Esophagus (tissue), 2 donors: Measurements from ENCODE around the gene CNBP. TPM values are rescaled to one million over a fixed set of nuclear protein-coding genes. Genes with fewer than 3 reads are reported as not detected.

Experiments used
- H3K27ac ChIP-seq, 2 donors: one replicate each; pipeline ENCODE4 v1.5.1; 2013; ENCODE audit warnings: low read depth in 2 of 2, mild to moderate bottlenecking in 2 of 2, inconsistent platforms in 1 of 2, low read length in 1 of 2, moderate library complexity in 1 of 2
- H3K27me3 ChIP-seq, 2 donors: one replicate each; pipeline ENCODE4 v1.6.1; 2013; ENCODE audit warnings: low read length in 2 of 2, control low read depth in 1 of 2, mild to moderate bottlenecking in 1 of 2; ENCODE audit not compliant: insufficient read depth in 2 of 2, control insufficient read depth in 1 of 2
- H3K36me3 ChIP-seq, 2 donors: one replicate each; pipeline ENCODE4 v1.6.1; 2013; ENCODE audit warnings: low read length in 1 of 2; ENCODE audit not compliant: control insufficient read depth in 2 of 2, insufficient read depth in 2 of 2
- H3K4me1 ChIP-seq, 2 donors: one replicate each; pipeline ENCODE4 v1.6.1; 2013; ENCODE audit warnings: low read length in 1 of 2; ENCODE audit not compliant: control insufficient read depth in 2 of 2, insufficient read depth in 2 of 2
- H3K4me3 ChIP-seq, 2 donors: one replicate each; pipeline ENCODE4 v1.5.1; 2013; ENCODE audit warnings: low read length in 2 of 2, mild to moderate bottlenecking in 2 of 2, low read depth in 1 of 2, moderate library complexity in 1 of 2
- H3K9me3 ChIP-seq, 2 donors: one replicate each; pipeline ENCODE4 v1.6.1; 2013; ENCODE audit warnings: mild to moderate bottlenecking in 2 of 2, low read depth in 1 of 2, low read length in 1 of 2, moderate library complexity in 1 of 2; ENCODE audit not compliant: control insufficient read depth in 2 of 2, insufficient read depth in 1 of 2
- WGBS, 2 donors: extraction: QIAGEN DNeasy Blood & Tissue Kit; methylation state at CpG; one replicate each; pipeline ENCODE4 v1.1.7; 2013; 5-methylcytosine and 5-hydroxymethylcytosine counted together
- polyA plus RNA-seq, 2 donors: library from polyadenylated mRNA; stranded (reverse); fragments of 200-250 nt; gene quantifications; one replicate each; pipeline ENCODE4 v1.2.3, GENCODE V29; 2013
- donor health status: healthy with polysubstance abuse.
- donor health status: Bipolar disorder and iron deficiency.

The CNBP gene
- polyA plus RNA-seq, 2 donors = 287 to 351 TPM

- H3K4me1 ChIP-seq = peaks cover 7 to 9% of the 10 kb centered on the region in 2 donors
- WGBS, 2 donors = 46 to 53% methylated on average over 16 to 18 of the region's 18 CpGs
- H3K27me3 ChIP-seq = no peaks in the 10 kb centered on the region
- H3K27ac ChIP-seq = peak overlapping the region; percentile 91 to 92
- peak overlapping the region; percentile 65 to 67 for H3K4me3 ChIP-seq
- peaks cover 0 to 5% of the 10 kb centered on the region in 2 donors for H3K36me3 ChIP-seq
- no peaks in the 10 kb centered on the region for H3K9me3 ChIP-seq
These were observed 61.2 kb downstream of the CNBP start for GRCh38 chr3:129122412-129123011.

DNA sequence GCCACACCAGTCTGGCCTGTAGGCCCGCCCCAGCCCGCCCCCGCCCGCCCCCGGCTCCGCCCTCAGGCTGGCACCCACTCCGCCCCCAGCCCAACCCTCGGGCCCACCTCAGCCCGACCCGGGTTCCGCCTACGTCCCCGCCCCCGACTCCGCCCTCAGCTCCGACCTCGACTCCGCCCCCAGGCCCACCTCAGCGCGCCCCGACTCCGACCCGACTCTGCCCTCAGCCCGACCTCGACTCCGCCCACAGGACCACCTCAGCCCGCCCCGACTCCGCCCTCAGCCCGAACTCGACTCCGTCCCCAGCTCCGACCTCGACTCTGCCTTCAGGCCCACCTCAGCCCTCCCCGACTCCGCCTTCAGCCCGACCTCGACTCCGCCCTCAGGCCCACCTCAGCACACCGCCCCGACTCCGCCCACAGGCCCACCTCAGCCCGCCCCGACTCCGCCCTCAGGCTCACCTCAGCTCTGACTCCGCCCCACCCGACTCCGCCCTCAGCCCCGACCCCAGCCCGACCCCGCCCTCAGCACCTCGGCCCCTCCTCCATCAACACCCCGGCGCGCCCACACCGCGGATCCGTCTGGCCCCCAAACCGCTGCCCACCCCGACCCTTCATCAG lies 61.8 kb downstream of the CNBP start, which contains the start of gene RAB43:
Gene RAB43 (minus strand): TSS at position 13 of the 620 bp plus-strand sequence. CDS start 315 bp downstream, outside the sequence.
- peaks cover 7 to 9% of the 10 kb centered on the region in 2 donors for H3K4me1 ChIP-seq
- H3K27me3 ChIP-seq = no peaks in the 10 kb centered on the region
- H3K27ac ChIP-seq = peak within 1 kb of the TSS; percentile 91 to 92
- H3K4me3 ChIP-seq = peak within 1 kb of the TSS; percentile 67 to 75
- peaks cover 0 to 2% of the 10 kb centered on the region in 2 donors for H3K36me3 ChIP-seq
- no peaks in the 10 kb centered on the region for H3K9me3 ChIP-seq
- 3 to 4% methylated on average over 38 to 58 of the region's 60 CpGs for WGBS, 2 donors

DNA sequence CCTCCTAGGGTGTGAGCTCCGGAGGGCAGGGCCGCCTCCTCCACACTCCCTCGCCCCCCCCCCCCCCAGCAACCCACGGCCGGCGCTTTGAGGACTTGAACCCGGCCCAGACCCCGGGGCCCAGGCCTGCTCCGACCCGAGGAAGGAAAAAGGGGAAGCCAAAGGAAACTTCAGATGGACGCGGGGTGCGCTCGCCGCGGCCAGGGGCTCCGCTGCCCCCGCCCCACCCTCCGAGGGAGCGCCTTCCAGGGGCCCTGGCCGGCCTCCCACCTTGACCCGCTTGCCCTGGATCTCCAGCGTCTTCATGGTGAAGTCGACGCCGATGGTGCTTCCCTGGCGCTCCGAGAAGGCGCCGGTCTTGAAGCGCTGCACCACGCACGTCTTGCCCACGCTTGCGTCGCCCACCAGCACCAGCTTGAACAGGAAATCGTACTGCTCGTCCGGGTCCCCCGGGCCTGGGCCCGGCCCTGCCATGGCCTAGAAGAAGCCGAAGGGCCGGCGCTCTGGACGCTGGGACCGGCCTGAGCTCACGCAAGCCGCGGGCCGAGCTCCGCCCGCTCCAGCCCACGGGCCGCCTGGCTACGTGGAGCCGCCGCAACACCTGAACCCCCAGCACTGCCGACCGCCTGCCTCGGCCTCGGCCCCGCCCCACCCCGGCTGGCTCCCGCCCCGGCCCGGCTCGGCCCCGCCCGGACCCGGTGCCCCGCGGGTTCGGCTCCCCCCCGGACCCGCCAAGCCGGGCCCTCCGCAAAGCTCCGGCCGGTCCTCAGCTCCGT lies 62.5 kb downstream of the CNBP start:
- H3K27me3 ChIP-seq = no peaks in the 10 kb centered on the region
- peak overlapping the region; percentile 91 to 92 for H3K27ac ChIP-seq
- H3K36me3 ChIP-seq = no peaks in the 10 kb centered on the region
- no peaks in the 10 kb centered on the region for H3K9me3 ChIP-seq
- H3K4me3 ChIP-seq = peak overlapping the region; percentile 67 to 75
- 1 to 2% methylated on average over 43 to 80 of the region's 80 CpGs for WGBS, 2 donors
- peaks cover 7 to 9% of the 10 kb centered on the region in 2 donors for H3K4me1 ChIP-seq

DNA sequence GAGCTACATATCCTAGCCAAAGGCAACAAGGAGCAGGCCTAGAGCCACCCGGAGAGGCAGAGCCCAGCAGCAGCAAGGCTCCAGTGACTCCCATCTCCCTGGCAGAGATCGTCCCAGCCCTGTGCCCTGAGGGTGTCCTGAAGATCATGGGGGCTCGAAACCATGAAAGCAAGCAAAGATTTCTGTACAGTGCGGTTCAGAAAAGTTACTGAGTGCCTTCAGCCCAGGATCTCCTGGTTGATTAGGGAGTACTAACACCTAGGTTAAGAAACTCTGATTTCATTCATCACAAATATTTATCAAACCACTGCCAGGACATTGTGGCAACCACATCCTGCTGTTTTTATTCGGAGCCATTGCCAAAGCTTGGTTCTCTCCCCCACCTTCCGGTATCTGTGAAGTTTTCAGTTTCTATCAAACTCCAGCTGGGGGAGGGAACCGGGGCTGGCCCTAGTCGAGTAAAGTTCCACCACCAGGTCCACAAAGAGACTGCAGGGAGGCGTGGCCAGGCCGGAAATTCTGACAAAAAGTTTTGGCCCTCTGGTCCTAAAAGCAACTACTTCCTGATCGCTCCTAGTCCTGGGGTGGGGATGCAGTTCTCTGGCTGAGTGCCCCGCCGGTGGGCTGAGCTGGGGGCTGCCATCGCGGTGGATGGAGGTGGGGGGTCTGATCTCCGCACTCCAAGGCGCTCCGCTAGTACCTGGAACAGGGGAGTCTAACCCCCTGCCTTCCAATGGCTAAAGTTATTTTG lies 63.3 kb downstream of the CNBP start:
- H3K27me3 ChIP-seq = no peaks in the 10 kb centered on the region
- 1% methylated on average over 18 of the region's 18 CpGs for WGBS, 2 donors
- H3K4me1 ChIP-seq = peaks cover 7 to 9% of the 10 kb centered on the region in 2 donors
- H3K9me3 ChIP-seq = no peaks in the 10 kb centered on the region
- no peaks in the 10 kb centered on the region for H3K36me3 ChIP-seq
- peak overlapping the region; percentile 91 to 92 for H3K27ac ChIP-seq
- H3K4me3 ChIP-seq = peak overlapping the region; percentile 67 to 75

- 22 to 26% methylated on average over 13 of the region's 13 CpGs for WGBS, 2 donors
- Histone ChIP-seq H3K27ac (peak overlapping the region in 1 of 2 donors; percentile 65), H3K9me3 (no peaks in the 10 kb centered on the region), H3K36me3 (no peaks in the 10 kb centered on the region), H3K27me3 (no peaks in the 10 kb centered on the region), H3K4me3 (peak overlapping the region; percentile 9 to 67), H3K4me1 (peaks cover 7 to 9% of the 10 kb centered on the region in 2 donors)
These were observed 64.2 kb downstream of the CNBP start for GRCh38 chr3:129119365-129120100.

- H3K27ac ChIP-seq = peak overlapping the region in 1 of 2 donors; percentile 47
- no peaks in the 10 kb centered on the region for H3K36me3 ChIP-seq
- no peaks in the 10 kb centered on the region for H3K27me3 ChIP-seq
- no peaks in the 10 kb centered on the region for H3K9me3 ChIP-seq
- H3K4me1 ChIP-seq = peaks cover 7 to 9% of the 10 kb centered on the region in 2 donors
- WGBS, 2 donors = 73% methylated on average over 5 of the region's 5 CpGs
- peak overlapping the region in 1 of 2 donors; percentile 67 for H3K4me3 ChIP-seq
These were observed 65.0 kb downstream of the CNBP start for GRCh38 chr3:129118745-129119144.

Other genes starting within 250 kb of the CNBP start
- under 1 TPM; 0.59 to 0.66 TPM for gene CFAP92, start 189.8 kb downstream of the CNBP start, polyA plus RNA-seq
- gene EFCC1, start 182.6 kb downstream of the CNBP start, polyA plus RNA-seq = 1 to 10 TPM in 1 of 2 donors, under 1 TPM in 1; 0.96 to 1.0 TPM
- gene GP9, start 123.1 kb downstream of the CNBP start, polyA plus RNA-seq = not detected
- 1 to 10 TPM; 3.6 to 6.5 TPM for gene RAB43, start 62.1 kb downstream of the CNBP start, polyA plus RNA-seq
- 10 to 100 TPM; 14.9 to 22.1 TPM for gene ISY1, start 22.8 kb downstream of the CNBP start, polyA plus RNA-seq
- gene COPG1, start 65.7 kb upstream of the CNBP start, polyA plus RNA-seq = 10 to 100 TPM; 75.6 TPM
- gene HMCES, start 95.0 kb upstream of the CNBP start, polyA plus RNA-seq = 10 to 100 TPM; 26.3 to 31.3 TPM
- under 1 TPM; 0.02 to 0.08 TPM for gene EFCAB12, start 244.7 kb upstream of the CNBP start, polyA plus RNA-seq